ENCODE data around the gene SLFN14. TPM values are rescaled to one million over a fixed set of nuclear protein-coding genes. Genes with fewer than 3 reads are reported as not detected.
"Not testable (repeated sequence)": the region's sequence is repeated elsewhere in the genome, so short reads cannot be mapped to it uniquely, and the experiment has no call there.

SLFN14 gene
- total RNA-seq, 1 donor from 2014 or later: not detected

DNA sequence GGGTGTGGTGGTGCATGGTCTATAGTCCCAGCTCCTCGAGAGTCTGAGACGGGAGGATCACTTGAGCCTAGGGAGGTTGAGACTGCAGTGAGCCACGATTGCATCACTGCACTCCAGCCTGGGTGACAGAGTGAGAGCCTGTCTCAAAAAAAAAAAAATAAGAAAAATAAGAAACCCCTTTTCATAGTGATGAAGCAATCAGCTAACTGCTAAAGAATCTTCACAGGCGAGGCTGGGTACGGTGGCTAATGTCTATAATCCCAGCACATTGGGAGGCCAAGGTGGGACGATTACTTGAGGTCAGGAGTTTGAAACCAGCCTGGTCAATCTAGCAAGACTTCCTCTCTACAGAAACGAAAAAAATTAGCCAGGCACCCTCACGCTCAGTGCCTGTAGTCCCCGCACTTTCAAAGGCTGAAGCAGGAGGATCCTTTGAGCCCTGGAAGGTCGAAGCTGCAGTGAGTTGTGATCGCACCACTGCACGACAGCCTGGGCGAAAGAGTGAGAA lies 23.9 kb downstream of the SLFN14 start:
- no peaks in the 10 kb centered on the region for H3K9me3 Mint-ChIP-seq (ENCODE audit: low read depth)
- H3K27ac Mint-ChIP-seq (ENCODE audit: unreplicated experiment): no peak overlapping the region
- H3K4me3 Mint-ChIP-seq (ENCODE audit: unreplicated experiment): no peak overlapping the region
- H3K36me3 Mint-ChIP-seq (ENCODE audit: low read depth): no peaks in the 10 kb centered on the region
- TF ChIP-seq, protein P1, sequence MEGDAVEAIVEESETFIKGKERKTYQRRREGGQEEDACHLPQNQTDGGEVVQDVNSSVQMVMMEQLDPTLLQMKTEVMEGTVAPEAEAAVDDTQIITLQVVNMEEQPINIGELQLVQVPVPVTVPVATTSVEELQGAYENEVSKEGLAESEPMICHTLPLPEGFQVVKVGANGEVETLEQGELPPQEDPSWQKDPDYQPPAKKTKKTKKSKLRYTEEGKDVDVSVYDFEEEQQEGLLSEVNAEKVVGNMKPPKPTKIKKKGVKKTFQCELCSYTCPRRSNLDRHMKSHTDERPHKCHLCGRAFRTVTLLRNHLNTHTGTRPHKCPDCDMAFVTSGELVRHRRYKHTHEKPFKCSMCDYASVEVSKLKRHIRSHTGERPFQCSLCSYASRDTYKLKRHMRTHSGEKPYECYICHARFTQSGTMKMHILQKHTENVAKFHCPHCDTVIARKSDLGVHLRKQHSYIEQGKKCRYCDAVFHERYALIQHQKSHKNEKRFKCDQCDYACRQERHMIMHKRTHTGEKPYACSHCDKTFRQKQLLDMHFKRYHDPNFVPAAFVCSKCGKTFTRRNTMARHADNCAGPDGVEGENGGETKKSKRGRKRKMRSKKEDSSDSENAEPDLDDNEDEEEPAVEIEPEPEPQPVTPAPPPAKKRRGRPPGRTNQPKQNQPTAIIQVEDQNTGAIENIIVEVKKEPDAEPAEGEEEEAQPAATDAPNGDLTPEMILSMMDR (IDR thresholded peaks at IDR 0.05): no peak
- peaks cover 12% of the 10 kb centered on the region for H3K4me1 Mint-ChIP-seq (ENCODE audit: low read depth)
- DNase-seq (ENCODE audit: low spot score): no peak
- peaks cover 4% of the 10 kb centered on the region for H3K27me3 Mint-ChIP-seq (ENCODE audit: low read depth)

- H3K27me3 Mint-ChIP-seq (ENCODE audit: low read depth); H3K9me3 Mint-ChIP-seq (ENCODE audit: low read depth); H3K27ac Mint-ChIP-seq (ENCODE audit: unreplicated experiment); H3K4me1 Mint-ChIP-seq (ENCODE audit: low read depth); H3K36me3 Mint-ChIP-seq (ENCODE audit: low read depth); H3K4me3 Mint-ChIP-seq (ENCODE audit: unreplicated experiment); DNase-seq (ENCODE audit: low spot score): not testable (repeated sequence)
These were observed 25.2 kb downstream of the SLFN14 start for GRCh38 chr17:35535406-35535805.

- DNase-seq (ENCODE audit: low spot score): no peak
- Mint-ChIP-seq H3K36me3 (ENCODE audit: low read depth) (no peaks in the 10 kb centered on the region), H3K27ac (ENCODE audit: unreplicated experiment) (no peak overlapping the region), H3K9me3 (ENCODE audit: low read depth) (no peaks in the 10 kb centered on the region), H3K4me3 (ENCODE audit: unreplicated experiment) (no peak overlapping the region), H3K27me3 (ENCODE audit: low read depth) (peaks cover 2% of the 10 kb centered on the region), H3K4me1 (ENCODE audit: low read depth) (peaks cover 4% of the 10 kb centered on the region)
- TF ChIP-seq, protein P1 (IDR thresholded peaks at IDR 0.05): no peak
These were observed 26.0 kb downstream of the SLFN14 start for GRCh38 chr17:35534576-35535093.

GRCh38 chr17:35531160-35531559 lies 29.5 kb downstream of the SLFN14 start:
- H3K9me3 Mint-ChIP-seq (ENCODE audit: low read depth): peaks cover 9% of the 10 kb centered on the region
- DNase-seq (ENCODE audit: low spot score): no peak
- no peak overlapping the region for H3K27ac Mint-ChIP-seq (ENCODE audit: unreplicated experiment)
- H3K27me3 Mint-ChIP-seq (ENCODE audit: low read depth): peaks cover 23% of the 10 kb centered on the region
- H3K4me1 Mint-ChIP-seq (ENCODE audit: low read depth): no peaks in the 10 kb centered on the region
- H3K36me3 Mint-ChIP-seq (ENCODE audit: low read depth): peaks cover 2% of the 10 kb centered on the region
- TF ChIP-seq, protein P1 (IDR thresholded peaks at IDR 0.05): no peak
- no peak overlapping the region for H3K4me3 Mint-ChIP-seq (ENCODE audit: unreplicated experiment)

- Mint-ChIP-seq H3K27me3 (ENCODE audit: low read depth) (peaks cover 36% of the 10 kb centered on the region), H3K4me3 (ENCODE audit: unreplicated experiment) (no peak overlapping the region), H3K9me3 (ENCODE audit: low read depth) (peaks cover 20% of the 10 kb centered on the region), H3K4me1 (ENCODE audit: low read depth) (no peaks in the 10 kb centered on the region), H3K36me3 (ENCODE audit: low read depth) (peaks cover 2% of the 10 kb centered on the region), H3K27ac (ENCODE audit: unreplicated experiment) (no peak overlapping the region)
- TF ChIP-seq, protein P1 (IDR thresholded peaks at IDR 0.05): no peak
- DNase-seq (ENCODE audit: low spot score): no peak
These were observed 30.8 kb downstream of the SLFN14 start for GRCh38 chr17:35529866-35530265.

- not testable (repeated sequence) for H3K4me3 Mint-ChIP-seq (ENCODE audit: unreplicated experiment); H3K4me1 Mint-ChIP-seq (ENCODE audit: low read depth); DNase-seq (ENCODE audit: low spot score); H3K36me3 Mint-ChIP-seq (ENCODE audit: low read depth); H3K27ac Mint-ChIP-seq (ENCODE audit: unreplicated experiment)
- peaks cover 21% of the 10 kb centered on the region for H3K9me3 Mint-ChIP-seq (ENCODE audit: low read depth)
- peaks cover 38% of the 10 kb centered on the region for H3K27me3 Mint-ChIP-seq (ENCODE audit: low read depth)
These were observed 31.3 kb downstream of the SLFN14 start for GRCh38 chr17:35529326-35529725.
